Naive B cell (primary cell): ENCODE data around the gene BTBD9. TPM values are rescaled to one million over a fixed set of nuclear protein-coding genes. Genes with fewer than 3 reads are reported as not detected.
"Not testable (repeated sequence)": the region's sequence is repeated elsewhere in the genome, so short reads cannot be mapped to it uniquely, and the experiment has no call there.

Experiments used
- ATAC-seq, 2 donors: fragments of 150-1000 bp; cut with Tn5 transposase; 2 replicates each; pipeline ENCODE4 v1.10.0; 2021; ENCODE audit warnings: low read depth in 2 of 2, mild to moderate bottlenecking in 2 of 2, moderate library complexity in 2 of 2
- DNase-seq: peaks from one replicate; pipeline ENCODE4 v3.0.0; 2022
- H3K27ac Mint-ChIP-seq, 6 donors: one replicate each; pipeline ENCODE4 v1.8.0; 2020 to 2022; ENCODE audit warnings: mild to moderate bottlenecking in 6 of 6, mixed read lengths in 6 of 6, moderate library complexity in 5 of 6, inconsistent platforms in 2 of 6
- H3K27me3 Mint-ChIP-seq, 3 donors: one replicate each; pipeline ENCODE4 v1.8.0; 2021 to 2022; ENCODE audit warnings: mixed read lengths in 3 of 3, mild to moderate bottlenecking in 1 of 3
- H3K36me3 Mint-ChIP-seq, 2 donors: one replicate each; pipeline ENCODE4 v1.8.0; 2020 to 2022; ENCODE audit warnings: mixed read lengths in 2 of 2, inconsistent platforms in 1 of 2, mild to moderate bottlenecking in 1 of 2
- H3K4me1 Mint-ChIP-seq, 3 donors: one replicate each; pipeline ENCODE4 v1.8.0; 2020 to 2022; ENCODE audit warnings: mixed read lengths in 3 of 3, inconsistent platforms in 1 of 3, mild to moderate bottlenecking in 1 of 3, moderate library complexity in 1 of 3
- H3K4me3 Mint-ChIP-seq, 8 donors: one replicate each; pipeline ENCODE4 v1.8.0; 2020 to 2022; ENCODE audit warnings: mild to moderate bottlenecking in 8 of 8, mixed read lengths in 8 of 8, moderate library complexity in 8 of 8, inconsistent platforms in 2 of 8
- H3K9me3 Mint-ChIP-seq, 7 donors: one replicate each; pipeline ENCODE4 v1.8.0; 2020 to 2022; ENCODE audit warnings: mixed read lengths in 7 of 7, mild to moderate bottlenecking in 5 of 7, inconsistent platforms in 2 of 7, moderate library complexity in 1 of 7
- polyA plus RNA-seq, 6 donors: library from polyadenylated mRNA; unstranded; fragments of 300-500 nt; fragmentation: Illumina TruSeq; gene quantifications; one replicate each; pipeline ENCODE4 v1.2.3, GENCODE V29; 2021; ENCODE audit warnings: low read depth in 6 of 6

BTBD9 gene
- polyA plus RNA-seq, 6 donors from 2014 or later, result 3.5 to 29.1 (median 20.2) TPM

- H3K4me1 Mint-ChIP-seq, result peaks cover 33 to 62% (median 55%) of the 10 kb centered on the region in 3 donors
- H3K27ac Mint-ChIP-seq, result peak overlapping the region; percentile 78 to 99 (median 98)
- H3K36me3 Mint-ChIP-seq, result peaks cover 0 to 5% of the 10 kb centered on the region in 2 donors
- DNase-seq, result peak; percentile 67
- peak overlapping the region; percentile 88 to 97 (median 93) for H3K4me3 Mint-ChIP-seq
- peak; percentile 50 to 54 for ATAC-seq
- H3K27me3 Mint-ChIP-seq, result no peaks in the 10 kb centered on the region
- no peaks in the 10 kb centered on the region for H3K9me3 Mint-ChIP-seq
Observed at GRCh38 chr6:38638941-38639497, 710 bp downstream of the BTBD9 start.

GRCh38 chr6:38637756-38638155 is 2.0 kb downstream of the BTBD9 start:
- H3K27me3 Mint-ChIP-seq, result no peaks in the 10 kb centered on the region
- H3K4me3 Mint-ChIP-seq, result peak overlapping the region in 2 of 8 donors; percentile 88 to 97
- peaks cover 0 to under 1% of the 10 kb centered on the region in 2 donors for H3K36me3 Mint-ChIP-seq

GRCh38 chr6:38636027-38636426 is 3.7 kb downstream of the BTBD9 start:
- Mint-ChIP-seq H3K4me1 (peaks cover 34 to 57% (median 55%) of the 10 kb centered on the region in 3 donors), H3K4me3 (peak overlapping the region in 1 of 8 donors; percentile 2), H3K27me3 (no peaks in the 10 kb centered on the region), H3K27ac (peak overlapping the region in 2 of 6 donors; percentile 5 to 12), H3K9me3 (no peaks in the 10 kb centered on the region), H3K36me3 (no peaks in the 10 kb centered on the region)
- ATAC-seq (no peak), DNase-seq (no peak)

More at GRCh38 chr6:38637756-38638155, 2.0 kb downstream of the BTBD9 start:
- Mint-ChIP-seq H3K9me3 (no peaks in the 10 kb centered on the region), H3K4me1 (peaks cover 36 to 65% (median 61%) of the 10 kb centered on the region in 3 donors), H3K27ac (peak overlapping the region in 5 of 6 donors; percentile 15 to 99 (median 92))
- ATAC-seq, result no peak
- no peak for DNase-seq

DNA sequence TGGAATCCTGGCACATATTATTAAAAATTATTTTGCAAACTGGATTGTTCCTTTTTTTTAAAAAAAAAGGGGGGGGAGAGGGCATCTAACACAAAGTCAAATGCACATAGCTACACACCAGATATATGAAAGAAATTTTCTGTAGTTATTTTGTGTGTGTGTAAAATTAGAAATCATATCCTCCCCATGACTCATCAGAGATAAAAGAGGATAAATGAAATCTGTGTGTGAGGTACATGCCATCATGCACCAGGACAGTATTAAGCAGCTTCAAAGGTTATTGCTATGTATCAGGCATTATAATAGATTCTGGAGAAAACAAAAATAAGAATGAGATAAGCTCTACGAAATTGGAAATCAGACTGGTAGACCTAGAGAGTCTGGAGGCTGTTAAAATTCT is 5.2 kb downstream of the BTBD9 start:
- Mint-ChIP-seq H3K4me3 (no peak overlapping the region), H3K27ac (peak overlapping the region in 1 of 6 donors; percentile 31), H3K4me1 (peaks cover 29 to 50% (median 50%) of the 10 kb centered on the region in 3 donors), H3K36me3 (no peaks in the 10 kb centered on the region), H3K27me3 (no peaks in the 10 kb centered on the region), H3K9me3 (no peaks in the 10 kb centered on the region)
- ATAC-seq, result no peak
- no peak for DNase-seq

- DNase-seq (no peak), ATAC-seq (no peak)
- H3K27me3 Mint-ChIP-seq, result no peaks in the 10 kb centered on the region
- H3K27ac Mint-ChIP-seq, result no peak overlapping the region
- H3K9me3 Mint-ChIP-seq, result no peaks in the 10 kb centered on the region
- no peaks in the 10 kb centered on the region for H3K36me3 Mint-ChIP-seq
- peaks cover 17 to 45% (median 32%) of the 10 kb centered on the region in 3 donors for H3K4me1 Mint-ChIP-seq
- no peak overlapping the region for H3K4me3 Mint-ChIP-seq
Observed at GRCh38 chr6:38632490-38632889, 7.2 kb downstream of the BTBD9 start.

GRCh38 chr6:38631186-38631783 is 8.4 kb downstream of the BTBD9 start:
- Mint-ChIP-seq H3K4me1 (peaks cover 10 to 38% (median 25%) of the 10 kb centered on the region in 3 donors), H3K27ac (no peak overlapping the region), H3K9me3 (no peaks in the 10 kb centered on the region), H3K4me3 (peak overlapping the region in 1 of 8 donors; percentile 16), H3K27me3 (no peaks in the 10 kb centered on the region), H3K36me3 (no peaks in the 10 kb centered on the region)
- DNase-seq, result no peak
- no peak for ATAC-seq

- Mint-ChIP-seq H3K36me3 (no peaks in the 10 kb centered on the region), H3K27me3 (no peaks in the 10 kb centered on the region), H3K4me3 (no peak overlapping the region), H3K4me1 (peaks cover 14 to 44% (median 16%) of the 10 kb centered on the region in 3 donors), H3K9me3 (peaks cover 0 to 2% (median 0%) of the 10 kb centered on the region in 7 donors), H3K27ac (no peak overlapping the region)
- ATAC-seq, result no peak
- no peak for DNase-seq
Observed at GRCh38 chr6:38625217-38625616, 14.5 kb downstream of the BTBD9 start.

DNA sequence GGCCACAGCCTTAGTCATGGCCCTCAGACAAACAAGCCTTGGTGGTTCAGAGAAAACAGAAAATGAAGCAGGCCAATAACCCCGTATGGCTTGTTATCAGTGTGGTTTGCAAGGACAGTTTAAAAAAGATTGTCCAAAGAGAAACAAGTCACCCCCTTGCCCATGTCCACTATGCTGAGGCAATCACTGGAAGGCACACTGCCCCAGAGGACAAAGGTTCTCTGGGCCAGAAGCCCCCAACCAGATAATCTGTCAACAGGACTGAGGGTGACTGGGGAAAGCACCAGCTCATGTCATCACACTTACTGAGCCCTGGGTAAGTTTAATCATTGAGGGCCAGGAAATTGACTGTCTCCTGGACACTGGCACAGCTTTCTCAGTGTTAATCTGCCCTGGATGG is 20.4 kb downstream of the BTBD9 start:
- Mint-ChIP-seq H3K4me1 (peaks cover 17 to 27% (median 21%) of the 10 kb centered on the region in 3 donors), H3K4me3 (peak overlapping the region in 1 of 8 donors; percentile 27)
- not testable (repeated sequence) for H3K9me3 Mint-ChIP-seq, H3K27me3 Mint-ChIP-seq, H3K36me3 Mint-ChIP-seq, H3K27ac Mint-ChIP-seq, DNase-seq, ATAC-seq

DNA sequence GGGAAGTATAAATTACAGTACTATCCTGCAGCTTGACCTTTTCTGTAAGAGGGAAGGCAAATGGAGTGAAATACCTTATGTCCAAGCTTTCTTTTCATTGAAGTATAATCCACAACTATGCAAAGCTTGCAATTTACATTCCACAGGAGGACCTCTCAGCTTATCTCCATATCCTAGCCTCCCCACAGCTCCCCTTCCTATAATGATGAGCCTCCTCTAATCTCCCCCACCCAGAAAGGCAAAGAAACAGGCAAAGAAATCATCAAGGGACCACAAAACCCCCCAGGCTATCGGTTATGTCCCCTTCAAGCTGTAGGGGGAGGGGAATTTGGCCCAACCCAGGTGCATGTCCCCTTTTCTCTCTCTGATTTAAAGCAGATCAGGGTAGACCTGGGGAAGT is 21.4 kb downstream of the BTBD9 start:
- H3K27me3 Mint-ChIP-seq, H3K27ac Mint-ChIP-seq: not testable (repeated sequence)
- peak overlapping the region in 1 of 8 donors; percentile 36 for H3K4me3 Mint-ChIP-seq

DNA sequence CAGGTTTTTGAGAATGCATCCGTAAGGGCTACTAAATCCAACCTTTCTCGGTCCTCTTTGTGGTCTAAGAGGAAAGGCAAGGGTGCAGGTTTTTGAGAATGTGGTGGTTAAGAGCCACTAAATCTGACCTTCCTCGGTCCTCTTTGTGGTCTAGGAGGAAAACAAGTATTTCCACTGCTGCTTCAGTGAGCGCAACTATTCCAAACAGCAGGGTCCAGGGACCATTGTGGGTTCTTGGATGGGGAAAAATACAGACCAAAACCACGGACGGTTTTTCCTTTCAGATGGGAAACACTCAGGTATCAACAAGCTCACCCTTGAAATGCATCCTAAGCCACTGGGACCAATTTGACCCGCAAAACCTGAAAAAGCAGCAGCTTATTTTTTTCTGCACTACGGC is 21.9 kb downstream of the BTBD9 start:
- no peak overlapping the region for H3K4me3 Mint-ChIP-seq
- DNase-seq, result no peak
- H3K9me3 Mint-ChIP-seq, result no peaks in the 10 kb centered on the region
- peaks cover 13 to 17% (median 15%) of the 10 kb centered on the region in 3 donors for H3K4me1 Mint-ChIP-seq
- H3K27ac Mint-ChIP-seq, result no peak overlapping the region
- ATAC-seq, result no peak
- H3K27me3 Mint-ChIP-seq, result no peaks in the 10 kb centered on the region
- peaks cover 0 to 8% of the 10 kb centered on the region in 2 donors for H3K36me3 Mint-ChIP-seq

More for the DNA sequence above, 21.4 kb downstream of the BTBD9 start:
- H3K4me1 Mint-ChIP-seq, result peaks cover 17 to 21% (median 20%) of the 10 kb centered on the region in 3 donors
- not testable (repeated sequence) for ATAC-seq, H3K9me3 Mint-ChIP-seq, DNase-seq, H3K36me3 Mint-ChIP-seq

GRCh38 chr6:38612143-38612965 is 27.4 kb downstream of the BTBD9 start:
- Mint-ChIP-seq H3K4me1 (peaks cover 10 to 34% (median 16%) of the 10 kb centered on the region in 3 donors), H3K9me3 (no peaks in the 10 kb centered on the region), H3K36me3 (peaks cover 0 to 5% of the 10 kb centered on the region in 2 donors), H3K27me3 (no peaks in the 10 kb centered on the region), H3K4me3 (peak overlapping the region in 1 of 8 donors; percentile 9), H3K27ac (peak overlapping the region in 1 of 6 donors; percentile 10)
- DNase-seq (no peak), ATAC-seq (no peak)

- ATAC-seq, result no peak
- H3K9me3 Mint-ChIP-seq, result no peaks in the 10 kb centered on the region
- peaks cover 0 to 9% of the 10 kb centered on the region in 2 donors for H3K36me3 Mint-ChIP-seq
- no peak for DNase-seq
- H3K4me3 Mint-ChIP-seq, result no peak overlapping the region
- H3K27ac Mint-ChIP-seq, result no peak overlapping the region
- peaks cover 6 to 34% (median 14%) of the 10 kb centered on the region in 3 donors for H3K4me1 Mint-ChIP-seq
- no peaks in the 10 kb centered on the region for H3K27me3 Mint-ChIP-seq
Observed at GRCh38 chr6:38610050-38610625, 29.6 kb downstream of the BTBD9 start.

- Mint-ChIP-seq H3K27me3 (no peaks in the 10 kb centered on the region), H3K4me3 (no peak overlapping the region), H3K36me3 (peaks cover 0 to 9% of the 10 kb centered on the region in 2 donors), H3K4me1 (peaks cover 13 to 17% (median 14%) of the 10 kb centered on the region in 3 donors), H3K9me3 (no peaks in the 10 kb centered on the region), H3K27ac (no peak overlapping the region)
- DNase-seq (no peak), ATAC-seq (no peak)
Observed at GRCh38 chr6:38604700-38605099, 35.0 kb downstream of the BTBD9 start.
